Ascending aorta (tissue), 2 donors: Measurements from ENCODE around the gene FBXL5. TPM values are rescaled to one million over a fixed set of nuclear protein-coding genes. Genes with fewer than 3 reads are reported as not detected.

Source experiments
- DNase-seq, 2 donors: peaks; one replicate each; pipeline ENCODE4 v3.0.0-alpha.2; 2019; ENCODE audit warnings: low spot score in 2 of 2
- H3K27ac ChIP-seq, 2 donors: fragments of 200-600 bp; sonication (generic); one replicate each; pipeline ENCODE4 v1.5.1; 2016 to 2017; ENCODE audit warnings: mild to moderate bottlenecking in 1 of 2
- H3K27me3 ChIP-seq: fragments of 200-600 bp; sonication (generic); one replicate; pipeline ENCODE4 v1.5.1; 2017
- H3K36me3 ChIP-seq, 2 donors: fragments of 200-600 bp; sonication (generic); one replicate each; pipeline ENCODE4 v1.5.1; 2016
- H3K4me1 ChIP-seq, 2 donors: fragments of 200-600 bp; sonication (generic); one replicate each; pipeline ENCODE4 v1.5.1; 2016 to 2017; ENCODE audit warnings: mild to moderate bottlenecking in 1 of 2
- H3K4me3 ChIP-seq, 2 donors: fragments of 200-600 bp; sonication (generic); one replicate each; pipeline ENCODE4 v1.5.1; 2016 to 2017; ENCODE audit warnings: mild to moderate bottlenecking in 1 of 2
- H3K9me3 ChIP-seq, 2 donors: fragments of 200-600 bp; sonication (generic); one replicate each; pipeline ENCODE4 v1.5.1; 2016
- CTCF ChIP-seq, 3 experiments: fragments of 200-600 bp in 2 of 3; fragments of 450-650 bp in 1 of 3; sonication (generic) in 2 of 3; IDR thresholded peaks; one replicate each; pipeline ENCODE4 v1.5.1; 2016 to 2019; ENCODE audit warnings: antibody characterized with exemption in 3 of 3, mild to moderate bottlenecking in 1 of 3, moderate library complexity in 1 of 3
- intact Hi-C: fragments of 100-400 bp; cut with DNase I; formaldehyde crosslinking; loops from one replicate; pipeline ENCODE4 v1.15.1; 2023
- total RNA-seq: library from RNA; depleted of rRNA; stranded (reverse); fragments of >200 nt; gene quantifications from one replicate; pipeline ENCODE4 v1.1.0, GENCODE V29; 2016

FBXL5 gene
- total RNA-seq, 1 donor from 2014 or later = 59.0 TPM

GRCh38 chr4:15558561-15558960 is 96.6 kb downstream of the FBXL5 start:
- intact Hi-C loops = no loop called here
- Histone ChIP-seq H3K27ac (no peak overlapping the region), H3K27me3 (no peaks in the 10 kb centered on the region), H3K4me1 (no peaks in the 10 kb centered on the region), H3K9me3 (no peaks in the 10 kb centered on the region), H3K36me3 (peaks cover 12 to 40% of the 10 kb centered on the region in 2 donors), H3K4me3 (no peak overlapping the region)
- no peak for TF ChIP-seq CTCF (IDR thresholded peaks at IDR 0.05)
- no peak for DNase-seq

- intact Hi-C loops = no loop called here
- H3K36me3 ChIP-seq = peaks cover 9 to 34% of the 10 kb centered on the region in 2 donors
- H3K4me3 ChIP-seq = no peak overlapping the region
- no peaks in the 10 kb centered on the region for H3K4me1 ChIP-seq
- H3K27ac ChIP-seq = no peak overlapping the region
- TF ChIP-seq CTCF (IDR thresholded peaks at IDR 0.05) = no peak
- DNase-seq = no peak
- no peaks in the 10 kb centered on the region for H3K9me3 ChIP-seq
- no peaks in the 10 kb centered on the region for H3K27me3 ChIP-seq
Measured at GRCh38 chr4:15557786-15558550, 97.2 kb downstream of the FBXL5 start.

DNA sequence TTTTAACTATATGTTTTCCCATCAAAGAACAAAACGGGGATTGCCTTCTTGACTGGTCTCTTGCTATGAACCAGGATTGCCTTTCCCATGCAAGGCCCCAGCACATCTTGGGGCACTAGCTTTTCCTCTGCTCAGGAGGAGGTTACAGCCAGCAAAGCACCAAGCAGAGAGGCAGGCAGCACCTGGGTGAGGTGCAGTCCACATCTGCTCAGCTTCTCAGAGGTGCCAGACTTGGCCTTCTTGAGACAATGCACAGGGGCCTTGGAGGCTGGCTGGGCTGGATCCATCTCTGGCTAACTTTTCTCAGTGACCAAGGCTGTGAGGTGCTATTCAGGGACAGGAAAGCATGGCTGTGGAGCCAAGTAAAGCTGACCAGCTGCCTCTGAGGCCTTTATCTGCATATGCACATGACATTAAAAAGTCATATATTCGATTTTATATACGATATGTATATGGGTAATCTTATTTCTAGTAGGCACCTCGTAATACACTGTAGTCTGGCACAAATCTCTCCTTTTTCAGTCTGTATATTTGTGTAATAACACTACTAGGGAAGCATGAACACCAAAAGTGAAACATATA is 98.6 kb downstream of the FBXL5 start:
- Histone ChIP-seq H3K9me3 (no peaks in the 10 kb centered on the region), H3K4me1 (no peaks in the 10 kb centered on the region), H3K36me3 (peaks cover 9 to 30% of the 10 kb centered on the region in 2 donors), H3K27ac (no peak overlapping the region), H3K4me3 (no peak overlapping the region), H3K27me3 (no peaks in the 10 kb centered on the region)
- intact Hi-C loops = no loop called here
- no peak for DNase-seq
- no peak for TF ChIP-seq CTCF (IDR thresholded peaks at IDR 0.05)

Other genes starting within 250 kb of the FBXL5 start
- 23.2 TPM for gene C1QTNF7, start 227.3 kb downstream of the FBXL5 start, total RNA-seq
- 2.8 TPM for gene CC2D2A, start 185.5 kb downstream of the FBXL5 start, total RNA-seq
- 34.9 TPM for gene FAM200B, start 26.5 kb upstream of the FBXL5 start, total RNA-seq
- gene BST1, start 47.7 kb upstream of the FBXL5 start, total RNA-seq = 22.7 TPM
- gene CD38, start 123.0 kb upstream of the FBXL5 start, total RNA-seq = 1.4 TPM